HG03558 (cell line): ENCODE results near the gene TNNI2.
"Not testable (repeated sequence)": the region's sequence is repeated elsewhere in the genome, so short reads cannot be mapped to it uniquely, and the experiment has no call there.

Experiments
- ATAC-seq: cut with Tn5 transposase; IDR thresholded peaks from one replicate; pipeline ENCODE4 v1.9.1; 2021; ENCODE audit warnings: moderate number of reproducible peaks; ENCODE audit not compliant: unreplicated experiment; ENCODE audit errors: extremely low read depth

Gene TNNI2

DNA sequence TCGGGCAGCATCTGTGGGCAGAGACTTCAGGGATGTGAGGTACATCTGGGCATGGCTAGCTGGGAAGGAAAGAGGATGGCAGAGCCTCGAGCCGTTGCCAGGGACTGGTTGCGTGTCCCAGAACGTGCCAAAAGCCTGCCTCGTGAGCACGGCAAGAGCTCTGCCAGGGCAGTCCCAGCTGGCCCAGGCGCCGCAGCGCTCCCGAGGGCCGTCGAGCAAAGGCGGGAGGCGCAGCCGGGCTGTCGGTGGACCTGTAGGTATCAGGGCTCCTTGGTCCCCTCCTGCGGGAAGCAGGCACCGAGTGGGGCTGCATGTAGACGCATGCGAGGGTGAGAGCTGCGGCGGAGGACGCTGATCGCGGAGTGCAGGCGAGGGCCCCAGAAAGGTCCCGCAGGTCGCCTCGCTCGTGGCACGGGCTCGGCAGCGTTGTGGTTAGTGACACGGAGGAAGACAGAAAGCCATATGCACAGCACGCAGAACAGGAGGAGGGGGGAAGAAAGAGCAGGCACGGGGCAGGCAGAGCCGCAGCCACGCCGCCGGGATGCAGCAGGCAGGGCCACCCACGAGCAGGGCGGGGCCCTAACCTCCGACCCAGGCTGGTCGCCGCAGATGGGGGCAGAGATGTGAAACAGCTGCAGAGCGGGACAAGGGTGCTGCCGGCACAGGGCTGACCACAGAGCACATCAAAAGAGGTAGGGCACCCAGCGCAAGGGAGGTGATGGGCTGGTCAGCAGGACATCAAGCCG is 32.1 kb downstream of the TNNI2 start:
- no peak for ATAC-seq

DNA sequence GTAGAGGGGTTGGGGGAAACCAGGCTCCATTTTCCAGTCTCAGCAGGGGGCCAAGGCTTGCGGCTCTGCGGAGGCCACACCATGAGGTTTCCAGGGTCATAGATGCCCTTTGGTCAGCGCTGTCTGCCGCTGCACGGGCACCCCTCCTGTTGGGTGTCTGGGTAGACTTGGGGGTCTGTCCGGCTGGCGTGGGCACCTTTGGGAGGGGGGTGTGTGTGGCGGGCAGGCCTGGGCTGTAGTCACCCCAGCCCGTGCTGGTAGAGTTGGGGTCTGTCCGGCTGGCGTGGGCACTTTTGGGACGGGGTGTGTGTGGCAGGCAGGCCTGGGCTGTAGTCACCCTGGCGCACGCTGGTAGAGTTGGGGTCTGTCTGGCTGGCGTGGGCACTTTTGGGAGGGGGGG is 32.8 kb downstream of the TNNI2 start:
- ATAC-seq = no peak

DNA sequence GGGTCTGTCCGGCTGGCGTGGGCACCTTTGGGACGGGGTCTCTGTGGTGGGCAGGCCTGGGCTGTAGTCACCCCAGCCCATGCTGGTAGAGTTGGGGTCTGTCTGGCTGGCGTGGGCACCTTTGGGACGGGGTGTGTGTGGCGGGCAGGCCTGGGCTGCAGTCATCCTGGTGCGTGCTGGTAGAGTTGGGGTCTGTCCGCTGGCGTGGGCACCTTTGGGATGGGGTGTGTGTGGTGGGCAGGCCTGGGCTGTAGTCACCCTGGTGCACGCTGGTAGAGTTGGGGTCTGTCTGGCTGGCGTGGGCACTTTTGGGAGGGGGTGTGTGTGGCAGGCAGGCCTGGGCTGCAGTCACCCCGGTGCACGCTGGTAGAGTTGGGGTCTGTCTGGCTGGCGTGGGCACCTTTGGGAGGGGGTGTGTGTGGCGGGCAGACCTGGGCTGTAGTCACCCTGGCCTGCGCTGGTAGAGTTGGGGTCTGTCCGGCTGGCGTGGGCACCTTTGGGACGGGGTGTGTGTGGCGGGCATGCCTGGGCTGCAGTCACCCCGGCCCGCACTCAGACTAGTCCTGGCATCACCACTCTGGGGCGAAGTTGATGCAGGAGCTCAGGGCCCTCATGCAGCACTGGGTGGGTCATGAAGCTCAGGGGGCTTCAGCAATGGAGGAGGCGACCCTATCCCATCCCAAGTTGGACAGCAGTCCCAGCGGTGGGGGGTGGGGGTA is 33.6 kb downstream of the TNNI2 start:
- no peak for ATAC-seq

DNA sequence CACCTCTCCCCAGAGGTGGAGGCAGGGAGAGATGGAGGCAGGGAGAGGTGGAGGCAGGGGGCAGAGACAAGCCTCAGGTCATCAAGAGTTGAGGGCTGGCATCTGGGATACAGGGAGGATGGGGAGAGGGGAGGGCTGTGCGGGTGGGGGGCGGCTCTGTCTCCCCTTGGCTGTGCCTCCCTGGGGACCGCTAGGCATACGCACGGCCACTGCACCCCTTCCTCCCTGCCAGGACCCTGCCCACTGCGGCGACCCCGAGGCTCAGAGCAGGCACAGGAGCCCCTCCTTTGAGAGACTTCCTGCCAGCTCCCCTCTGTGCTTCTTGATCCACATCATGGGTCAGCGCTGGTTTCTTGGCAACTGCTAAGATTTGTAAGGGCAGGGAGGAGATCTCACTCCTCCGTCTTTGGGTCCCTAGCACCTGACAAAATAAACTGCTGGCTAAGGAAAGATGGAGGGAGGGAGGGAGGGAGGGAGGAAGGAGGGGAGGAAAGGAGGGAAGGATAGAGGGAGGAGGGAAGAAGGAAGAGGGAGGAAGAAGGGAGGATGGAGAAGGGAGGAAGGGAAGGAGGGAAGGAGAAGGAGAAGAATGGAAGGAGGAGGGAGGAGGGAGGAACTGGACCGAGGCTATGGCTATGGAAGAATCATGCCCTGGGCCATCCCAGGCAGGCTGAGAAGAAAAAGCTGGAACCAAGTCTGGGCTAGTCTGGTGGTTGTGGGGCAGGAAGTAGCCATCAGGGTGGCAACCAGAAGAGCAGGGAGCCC is 34.4 kb downstream of the TNNI2 start:
- no peak for ATAC-seq

DNA sequence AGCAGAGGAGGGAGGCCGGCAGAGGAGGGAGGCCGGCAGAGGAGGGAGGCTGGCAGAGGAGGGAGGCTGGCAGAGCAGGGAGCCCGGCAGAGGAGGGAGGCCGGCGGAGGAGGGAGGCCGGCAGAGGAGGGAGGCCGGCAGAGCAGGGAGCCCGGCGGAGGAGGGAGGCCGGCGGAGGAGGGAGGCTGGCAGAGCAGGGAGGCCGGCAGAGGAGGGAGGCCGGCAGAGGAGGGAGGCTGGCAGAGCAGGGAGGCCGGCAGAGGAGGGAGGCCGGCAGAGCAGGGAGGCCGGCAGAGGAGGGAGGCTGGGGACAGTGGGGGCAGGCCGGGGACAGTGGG is 35.0 kb downstream of the TNNI2 start:
- not testable (repeated sequence) for ATAC-seq

DNA sequence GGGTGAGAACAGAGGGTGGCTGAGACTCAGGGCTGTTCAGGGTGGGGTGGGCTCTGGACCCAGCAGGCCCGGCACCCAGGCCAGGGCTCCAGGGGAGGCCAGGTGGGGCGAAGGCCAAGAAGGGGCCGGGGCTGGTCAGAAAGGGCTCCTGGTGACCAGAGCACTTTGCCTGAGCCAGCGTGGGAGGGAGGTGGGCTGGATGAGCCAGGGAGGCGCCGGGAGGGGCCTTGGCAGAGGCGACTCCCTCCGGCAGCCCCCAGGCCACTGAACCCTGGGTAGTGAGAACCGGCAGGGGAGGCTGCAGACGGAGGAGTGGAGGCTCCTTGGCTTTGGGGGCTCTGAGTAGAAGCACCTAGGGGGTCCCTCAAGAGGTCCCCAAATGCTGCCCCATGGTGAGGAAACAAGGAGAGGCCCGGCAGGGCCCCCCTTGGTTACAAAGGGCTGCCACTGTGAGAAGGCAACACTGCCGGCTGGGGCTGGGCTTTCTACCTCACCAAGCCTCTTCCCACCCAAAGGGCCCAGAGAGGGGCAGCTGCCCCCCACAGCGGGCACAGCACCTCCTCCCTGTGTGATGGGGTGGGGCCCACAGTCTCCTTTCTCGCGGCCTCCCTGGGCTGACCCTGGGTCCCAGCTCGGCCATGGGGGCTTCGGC is 35.8 kb downstream of the TNNI2 start:
- not testable (repeated sequence) for ATAC-seq

DNA sequence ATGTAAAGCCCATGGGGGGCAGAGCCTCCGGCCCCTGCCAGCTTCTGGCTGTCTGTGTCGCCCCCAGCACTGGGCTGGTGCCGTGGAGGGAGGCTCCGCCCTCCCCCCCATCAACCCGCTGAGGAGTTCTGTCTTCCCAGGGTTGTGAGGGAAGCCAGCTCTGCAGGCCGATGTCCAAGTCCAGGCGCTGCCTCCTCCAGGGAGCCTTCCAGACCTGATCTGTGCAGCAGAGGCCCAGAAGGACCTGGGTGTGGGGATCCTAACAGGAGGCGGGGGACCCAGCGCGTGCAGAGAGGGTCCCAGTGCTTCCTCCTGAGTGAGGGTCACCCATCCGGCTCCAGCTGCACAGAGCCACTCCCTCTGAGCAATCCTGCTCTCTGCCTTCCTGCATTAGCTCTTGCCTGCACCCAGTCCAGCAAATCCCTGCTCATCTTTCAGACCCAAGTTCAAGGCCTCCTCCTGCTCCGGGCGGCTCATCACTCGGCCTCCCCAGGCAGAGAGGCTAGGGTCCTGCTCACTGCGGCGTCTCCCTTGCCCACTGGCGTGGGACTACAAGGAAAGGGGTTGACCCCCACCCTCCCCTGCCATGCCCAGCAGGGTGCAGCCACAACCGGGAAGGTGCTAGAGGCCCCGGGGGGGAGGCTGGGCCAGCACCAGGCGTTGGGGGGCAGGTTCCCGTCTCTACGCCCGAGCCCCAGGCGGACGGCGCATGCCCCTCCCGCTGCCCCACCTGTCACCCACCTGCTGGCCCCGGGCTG is 36.5 kb downstream of the TNNI2 start:
- ATAC-seq = no peak

DNA sequence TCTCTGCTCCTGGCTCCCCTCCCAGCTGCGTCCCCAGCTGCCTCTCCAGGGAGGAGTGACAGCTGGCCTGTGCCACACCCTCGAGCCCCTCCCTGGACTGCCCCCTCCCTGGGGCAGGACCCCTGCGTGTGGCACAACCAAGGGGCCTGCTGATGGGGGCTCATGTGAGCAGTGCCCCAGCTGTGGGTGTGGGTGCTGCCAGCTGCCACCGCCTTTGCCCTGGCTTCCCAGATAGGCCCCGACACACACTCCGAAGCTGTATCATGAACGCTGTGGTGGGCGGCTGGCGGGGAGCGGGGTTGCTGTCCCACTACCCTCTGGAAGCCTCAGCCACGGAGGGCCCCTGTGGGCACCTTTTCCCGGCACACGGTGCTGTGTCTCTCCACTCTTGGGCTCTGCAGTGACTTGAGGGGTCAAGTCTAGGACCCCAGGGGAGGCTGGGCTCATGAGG is 37.1 kb downstream of the TNNI2 start:
- not testable (repeated sequence) for ATAC-seq

DNA sequence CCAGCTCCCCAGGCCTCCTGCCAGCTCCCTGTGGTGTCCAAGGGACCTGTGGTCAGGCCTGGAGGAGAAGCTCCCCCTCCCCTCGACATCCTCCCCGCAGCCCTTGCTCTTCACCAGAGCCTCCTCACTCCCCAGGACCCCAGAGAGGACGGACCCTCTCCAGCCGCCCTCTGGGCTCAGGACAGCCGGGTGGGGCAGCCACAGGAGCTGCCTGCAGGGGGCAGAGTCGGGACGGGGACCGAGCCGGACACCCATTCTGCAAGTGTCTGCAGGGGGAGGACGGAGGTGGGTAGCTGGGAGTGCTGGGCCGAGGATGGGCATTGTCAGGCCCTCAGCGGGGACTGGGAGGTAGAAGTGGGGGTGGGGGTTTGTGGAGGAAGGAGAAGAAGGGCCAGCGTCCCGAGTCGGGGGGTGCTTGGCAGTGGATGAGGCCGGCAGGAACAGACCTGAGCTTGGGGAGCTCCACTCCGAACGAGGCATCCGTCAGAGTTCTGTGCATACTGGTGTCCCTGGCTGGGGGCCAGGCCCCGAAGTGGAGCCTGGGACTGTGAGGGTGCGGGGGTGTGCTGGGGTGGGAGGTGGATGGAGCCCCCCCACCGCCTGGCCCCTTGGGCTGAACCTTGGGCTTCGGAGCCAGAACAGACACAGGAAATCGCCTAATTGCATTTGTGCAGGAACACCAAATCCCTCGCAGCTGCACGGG is 37.7 kb downstream of the TNNI2 start:
- no peak for ATAC-seq

DNA sequence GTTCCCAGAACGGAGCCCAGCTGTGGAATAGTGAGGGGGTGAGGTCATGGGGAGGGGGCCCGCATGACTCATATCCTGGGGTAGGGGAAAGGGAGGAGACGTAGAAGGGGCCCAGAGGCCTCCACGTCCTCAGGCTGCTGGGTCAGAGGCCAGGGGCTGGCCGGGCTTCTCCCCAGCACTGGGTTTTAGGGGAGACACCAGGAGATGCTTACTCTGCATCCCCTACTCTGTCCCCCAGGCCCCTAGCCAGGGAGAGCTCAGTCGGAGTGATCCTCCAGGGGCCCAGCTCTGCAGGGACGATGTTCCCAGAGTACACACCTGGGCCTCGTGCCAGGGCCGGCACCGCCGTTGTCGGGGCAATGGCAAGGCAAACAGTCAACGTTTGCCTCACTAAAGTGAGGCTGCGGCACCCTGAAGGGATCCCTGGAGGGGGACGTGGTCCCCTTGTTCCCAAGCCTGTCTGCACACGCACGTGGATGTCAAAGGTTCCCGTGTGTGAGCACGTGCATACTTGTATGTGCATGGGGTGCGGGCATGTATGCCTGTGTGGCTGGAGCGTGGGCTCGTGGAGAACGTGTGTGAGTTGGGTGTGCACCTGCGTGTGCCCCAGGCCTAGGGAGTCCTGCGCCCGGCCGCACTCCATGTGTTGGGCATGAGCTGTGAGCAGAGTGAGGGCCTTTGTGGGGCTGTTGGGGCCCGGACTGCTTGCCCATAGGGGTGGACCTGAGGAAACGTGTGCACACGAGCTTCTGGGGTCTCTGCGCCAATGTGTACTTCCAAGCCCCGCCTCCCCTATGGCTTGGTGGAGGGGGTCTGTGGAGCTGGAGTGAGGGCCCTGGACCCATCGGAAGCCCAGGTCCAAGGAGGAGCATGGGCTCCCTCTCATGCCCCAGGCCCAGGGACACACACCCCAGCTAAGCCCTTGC is 38.7 kb downstream of the TNNI2 start:
- no peak for ATAC-seq

DNA sequence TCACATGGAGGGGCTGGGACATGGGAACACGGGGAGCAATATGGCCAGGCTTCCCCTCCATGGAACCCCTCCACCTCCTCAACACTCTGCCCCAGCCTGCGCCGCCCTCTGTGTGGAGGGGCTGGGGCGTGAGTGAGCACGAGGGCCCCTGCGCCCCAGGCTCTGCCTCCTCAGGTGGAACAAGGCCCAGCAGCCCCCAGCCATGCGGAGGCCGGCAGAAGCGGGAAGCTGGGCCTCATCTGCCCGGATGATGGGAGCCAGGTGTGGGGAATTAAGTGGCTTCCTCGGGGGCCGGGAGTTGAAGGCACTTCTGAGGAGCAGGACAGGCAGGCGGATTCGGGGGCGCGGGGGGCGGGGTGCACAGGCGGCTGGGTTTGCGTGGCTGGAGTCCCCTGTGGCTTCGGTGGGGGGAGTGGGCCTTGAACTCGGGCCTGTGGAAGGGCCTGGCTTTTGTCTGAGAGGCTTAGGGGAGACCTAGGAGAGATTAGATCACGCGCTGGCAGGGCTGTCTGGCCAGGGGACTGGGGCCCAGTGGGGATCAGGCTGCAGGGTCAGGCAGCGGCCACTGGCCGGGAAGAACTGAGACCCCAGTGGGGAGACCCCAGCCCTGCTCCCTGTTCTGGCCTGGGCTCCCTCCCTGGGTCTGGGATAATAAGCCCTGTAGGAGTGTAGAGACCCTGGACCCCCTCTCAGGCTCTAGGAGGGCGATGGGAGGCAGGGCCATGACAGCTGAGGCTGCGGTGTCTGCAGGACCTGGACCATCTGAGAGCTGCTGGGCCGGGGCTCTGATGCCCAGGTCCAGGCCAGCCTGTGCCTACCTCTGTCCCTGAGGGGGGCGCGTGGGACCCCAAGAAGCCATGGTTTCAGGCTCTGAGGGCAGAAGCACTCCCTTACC is 39.6 kb downstream of the TNNI2 start:
- no peak for ATAC-seq

DNA sequence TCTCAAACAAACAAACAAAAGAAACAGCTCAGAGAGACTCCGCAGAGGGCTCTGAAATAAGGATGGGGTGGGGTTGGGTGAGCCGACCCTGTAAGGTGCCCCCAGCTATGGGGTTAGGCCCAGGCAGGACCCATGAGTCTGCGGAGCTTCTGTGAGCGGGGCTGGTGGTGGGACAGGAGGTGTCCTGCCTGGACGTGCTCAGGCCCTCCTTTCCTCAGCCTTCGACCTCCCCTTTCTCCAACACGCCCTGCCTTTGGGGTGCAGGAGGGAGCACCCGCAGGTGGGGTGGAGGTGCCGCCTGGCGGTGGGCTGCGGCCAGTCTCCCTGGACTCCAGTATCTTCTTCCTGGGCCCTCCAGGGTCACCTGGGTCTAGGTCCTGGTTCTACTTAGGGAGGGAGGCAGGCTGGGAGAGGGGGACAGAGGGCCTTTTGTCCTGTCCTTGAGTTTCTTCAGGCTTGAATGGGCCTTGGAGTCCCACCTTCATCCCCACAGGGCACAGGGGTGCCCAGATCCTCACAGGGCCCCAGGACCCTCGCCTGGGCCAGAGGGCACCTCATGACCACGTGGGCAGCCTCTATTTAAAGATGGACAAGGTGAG is 40.7 kb downstream of the TNNI2 start:
- ATAC-seq = no peak

DNA sequence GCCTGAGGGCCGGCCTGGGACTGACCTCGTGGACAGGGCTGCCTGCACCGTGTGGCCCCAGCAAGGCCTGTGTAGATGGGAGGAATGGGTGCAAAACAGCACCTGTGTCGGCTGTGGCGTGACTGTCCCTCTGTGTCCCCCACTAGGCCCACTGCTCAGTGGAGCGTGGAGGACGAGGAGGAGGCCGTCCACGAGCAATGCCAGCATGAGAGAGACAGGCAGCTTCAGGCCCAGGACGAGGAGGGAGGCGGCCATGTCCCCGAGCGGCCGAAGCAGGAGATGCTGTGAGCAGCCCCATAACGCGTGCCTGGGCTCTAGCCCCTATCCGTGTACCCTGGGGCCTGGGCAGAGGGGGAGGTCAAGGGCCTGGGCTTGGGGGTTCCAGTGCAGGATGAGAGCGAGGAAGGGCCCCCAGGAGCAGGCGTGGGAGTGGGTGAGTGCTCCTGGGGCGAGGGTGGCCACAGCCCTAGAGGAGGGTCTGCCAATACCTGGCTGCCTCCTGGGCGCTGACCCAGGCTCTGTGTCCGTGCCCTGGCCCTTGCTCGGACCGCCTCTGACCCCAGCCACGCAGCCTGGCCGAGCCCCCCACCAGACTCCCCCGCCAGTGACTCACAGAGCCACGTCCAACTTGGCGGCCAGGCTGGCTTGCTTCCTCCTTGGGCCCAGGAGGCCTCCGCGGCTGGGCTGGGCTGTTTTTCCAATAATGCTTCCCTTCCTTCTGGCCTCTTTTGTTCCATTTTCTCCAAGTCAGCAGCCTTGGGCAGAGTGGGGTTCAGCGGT is 41.4 kb downstream of the TNNI2 start:
- ATAC-seq = no peak

DNA sequence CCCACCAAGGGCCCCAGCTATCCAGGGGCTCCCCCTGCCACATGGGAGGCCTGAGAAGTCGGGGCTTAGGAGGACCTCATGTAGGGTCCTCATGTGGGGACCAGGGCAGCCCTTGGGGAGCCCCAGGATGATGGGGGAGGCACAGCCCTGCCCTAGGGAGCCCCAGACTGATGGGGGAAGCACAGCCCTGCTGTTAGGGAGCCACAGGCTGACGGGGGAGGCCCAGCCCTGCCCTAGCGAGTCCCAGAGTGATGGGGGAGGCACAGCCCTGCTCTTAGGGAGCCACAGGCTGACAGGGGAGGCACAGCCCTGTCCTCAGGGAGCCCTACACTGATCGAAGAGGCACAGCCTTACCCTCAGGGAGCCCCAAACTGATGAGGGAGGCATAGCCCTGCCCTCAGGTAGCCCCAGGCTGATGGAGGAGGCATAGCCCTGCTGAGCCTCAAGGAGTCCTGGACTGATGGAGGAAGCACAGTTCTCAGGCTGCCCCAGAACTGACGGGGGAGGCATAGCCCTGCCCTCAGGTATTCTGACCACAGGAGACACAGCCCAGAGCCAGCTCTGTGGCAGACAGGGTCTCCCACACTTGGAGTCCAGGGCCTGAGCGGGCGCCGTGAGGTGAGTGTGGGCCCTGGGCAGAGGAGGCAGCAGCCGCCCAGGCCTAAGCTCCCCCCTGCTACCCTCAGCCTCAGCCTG is 42.1 kb downstream of the TNNI2 start:
- no peak for ATAC-seq

DNA sequence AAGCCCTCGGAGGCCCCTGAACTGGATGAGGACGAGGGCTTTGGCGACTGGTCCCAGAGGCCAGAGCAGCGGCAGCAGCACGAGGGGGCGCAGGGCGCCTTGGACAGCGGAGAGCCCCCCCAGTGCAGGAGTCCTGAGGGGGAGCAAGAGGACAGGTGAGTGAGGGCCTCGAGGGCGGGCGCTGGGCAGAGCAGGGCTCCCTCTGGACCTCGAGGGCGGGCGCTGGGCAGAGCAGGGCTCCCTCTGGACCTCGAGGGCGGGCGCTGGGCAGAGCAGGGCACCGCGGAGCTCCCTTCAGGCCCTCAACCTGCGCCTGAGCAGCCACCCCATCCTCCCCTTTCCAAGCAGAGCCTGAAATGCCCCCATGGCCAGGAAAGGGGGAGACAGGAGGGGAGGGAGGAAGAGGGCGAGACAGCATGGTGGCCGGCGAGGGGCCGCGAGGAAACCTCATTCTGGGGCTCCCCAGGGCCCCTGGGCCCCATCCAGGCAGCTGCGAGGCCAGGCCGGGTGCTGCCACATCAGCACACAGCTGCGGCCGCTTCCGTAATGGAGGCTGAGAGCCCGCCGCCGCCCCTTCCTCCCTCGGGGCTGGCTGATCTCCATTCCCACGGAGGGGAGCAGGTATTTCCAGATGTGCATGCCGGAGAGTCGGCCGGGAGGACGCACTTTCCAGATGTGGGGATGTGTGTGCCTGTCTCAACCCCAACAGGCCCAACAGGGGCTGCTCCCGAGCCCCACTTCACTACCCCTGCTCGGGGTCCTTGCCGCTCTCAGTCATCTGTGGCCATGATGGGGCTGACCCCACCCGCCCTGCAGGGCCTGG is 42.9 kb downstream of the TNNI2 start:
- ATAC-seq = no peak
